Suprapubic skin (tissue), 4 donors: ENCODE measurements around the gene SELENBP1.

Experiments
- POLR2A ChIP-seq, 2 donors: fragments of 450-650 bp; IDR thresholded peaks; one replicate each; pipeline ENCODE4 v1.6.1; 2017; ENCODE audit warnings: antibody characterized with exemption in 2 of 2, mild to moderate bottlenecking in 2 of 2, moderate library complexity in 2 of 2
- POLR2AphosphoS5 ChIP-seq, 3 donors: sonication (generic); formaldehyde crosslinking; IDR thresholded peaks; one replicate each; pipeline ENCODE4 v1.6.1; 2017; ENCODE audit warnings: antibody characterized with exemption in 3 of 3
- TF ChIP-seq, protein P1 (sequence below), 2 donors: fragments of 200-600 bp in 1 of 2; fragments of 450-650 bp in 1 of 2; sonication (generic) in 1 of 2; IDR thresholded peaks; one replicate each; pipeline ENCODE4 v1.5.1; 2016 to 2019; ENCODE audit warnings: antibody characterized with exemption in 2 of 2, mild to moderate bottlenecking in 1 of 2, moderate library complexity in 1 of 2

DNA sequence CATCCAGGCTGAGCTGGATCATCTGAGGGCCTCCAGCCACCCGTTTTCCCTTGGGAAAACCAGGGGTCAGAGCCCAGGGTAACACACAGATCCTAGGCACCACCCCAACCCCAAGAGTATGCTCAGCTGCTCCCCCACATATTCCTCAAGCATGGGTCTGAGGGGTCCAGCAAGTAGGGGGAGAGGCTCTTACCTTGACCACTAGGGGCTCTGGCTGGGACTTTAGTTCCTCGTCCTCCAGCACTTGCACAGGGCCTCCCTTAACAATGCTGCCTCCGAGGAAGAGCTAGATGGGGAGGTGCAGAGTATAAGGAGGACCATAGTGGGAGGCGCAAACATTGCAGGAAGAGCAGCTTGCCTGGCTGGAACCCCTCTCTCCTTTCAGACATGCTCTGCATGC lies 7.5 kb downstream of the SELENBP1 start:
- TF ChIP-seq, protein P1, sequence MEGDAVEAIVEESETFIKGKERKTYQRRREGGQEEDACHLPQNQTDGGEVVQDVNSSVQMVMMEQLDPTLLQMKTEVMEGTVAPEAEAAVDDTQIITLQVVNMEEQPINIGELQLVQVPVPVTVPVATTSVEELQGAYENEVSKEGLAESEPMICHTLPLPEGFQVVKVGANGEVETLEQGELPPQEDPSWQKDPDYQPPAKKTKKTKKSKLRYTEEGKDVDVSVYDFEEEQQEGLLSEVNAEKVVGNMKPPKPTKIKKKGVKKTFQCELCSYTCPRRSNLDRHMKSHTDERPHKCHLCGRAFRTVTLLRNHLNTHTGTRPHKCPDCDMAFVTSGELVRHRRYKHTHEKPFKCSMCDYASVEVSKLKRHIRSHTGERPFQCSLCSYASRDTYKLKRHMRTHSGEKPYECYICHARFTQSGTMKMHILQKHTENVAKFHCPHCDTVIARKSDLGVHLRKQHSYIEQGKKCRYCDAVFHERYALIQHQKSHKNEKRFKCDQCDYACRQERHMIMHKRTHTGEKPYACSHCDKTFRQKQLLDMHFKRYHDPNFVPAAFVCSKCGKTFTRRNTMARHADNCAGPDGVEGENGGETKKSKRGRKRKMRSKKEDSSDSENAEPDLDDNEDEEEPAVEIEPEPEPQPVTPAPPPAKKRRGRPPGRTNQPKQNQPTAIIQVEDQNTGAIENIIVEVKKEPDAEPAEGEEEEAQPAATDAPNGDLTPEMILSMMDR (IDR thresholded peaks at IDR 0.05), result no peak
- TF ChIP-seq POLR2AphosphoS5 (IDR thresholded peaks at IDR 0.05) (no peak), POLR2A (IDR thresholded peaks at IDR 0.05) (no peak)
